NCI-H510A treated with DMSO at 0.1 percent for 48 hours (cell line): Measurements from ENCODE around the gene DGCR2.
"Not testable (repeated sequence)": the region's sequence is repeated elsewhere in the genome, so short reads cannot be mapped to it uniquely, and the experiment has no call there.

Experiments
- DNase-seq: peaks from one replicate; lab custom pipeline; 2025; lab: John Stamatoyannopoulos, UW

Gene DGCR2

GRCh38 chr22:19030226-19030888 is 91.9 kb downstream of the DGCR2 start:
- not testable (repeated sequence) for DNase-seq

- DNase-seq, result not testable (repeated sequence)
Observed at GRCh38 chr22:19029113-19030103, 92.8 kb downstream of the DGCR2 start.

DNA sequence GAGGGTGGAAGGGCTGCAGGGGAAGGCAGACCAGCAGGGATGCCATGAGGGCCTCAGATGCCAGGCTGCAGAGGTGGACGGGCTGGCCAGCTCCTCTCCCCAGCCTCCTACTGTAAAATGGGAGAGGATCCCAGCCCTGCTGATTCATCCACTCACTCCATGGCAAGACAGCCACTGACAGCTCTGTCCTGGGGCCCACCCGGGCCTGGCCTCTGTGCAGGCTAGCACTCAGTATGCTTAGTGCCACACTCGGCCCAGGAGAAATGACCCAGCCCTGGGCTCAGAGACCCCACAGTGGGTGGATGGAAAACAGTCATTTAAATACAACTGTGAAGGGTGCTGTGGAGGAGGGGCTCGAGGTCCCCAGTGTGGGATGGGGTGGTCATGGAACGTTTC is 94.2 kb downstream of the DGCR2 start:
- not testable (repeated sequence) for DNase-seq

DNA sequence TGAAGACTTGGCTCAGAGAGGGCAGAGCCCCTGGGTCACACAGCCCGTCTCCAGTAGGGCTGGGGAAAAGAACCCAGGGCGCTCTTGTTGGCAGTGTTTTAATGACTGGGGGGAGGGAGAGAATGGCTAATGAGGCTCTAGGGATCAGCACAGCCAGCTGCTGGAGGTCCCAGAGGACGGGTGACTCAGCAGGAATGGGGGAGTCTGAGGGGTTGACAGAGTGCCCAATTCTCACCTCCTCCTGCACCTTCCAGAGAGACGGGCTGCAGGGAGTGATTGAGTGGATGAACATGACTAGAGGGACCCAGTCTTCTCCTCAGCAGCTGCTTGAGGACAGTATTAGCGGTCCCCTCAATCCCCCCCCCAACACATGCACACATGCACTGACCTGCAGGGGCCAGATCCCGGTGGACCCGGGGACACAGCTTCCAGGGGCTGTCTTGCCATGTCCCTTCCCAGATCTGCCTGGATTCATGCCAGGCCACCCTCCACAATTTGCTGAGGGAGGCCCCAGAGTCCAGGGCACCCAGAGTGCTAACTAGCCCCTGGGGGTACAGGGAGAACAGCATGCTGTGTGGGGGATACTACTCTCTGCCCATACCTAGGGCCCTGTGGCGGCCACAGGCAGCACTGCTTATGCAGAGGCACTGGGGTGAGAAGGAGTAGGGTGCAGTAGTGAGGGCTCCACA is 94.7 kb downstream of the DGCR2 start:
- not testable (repeated sequence) for DNase-seq

DNA sequence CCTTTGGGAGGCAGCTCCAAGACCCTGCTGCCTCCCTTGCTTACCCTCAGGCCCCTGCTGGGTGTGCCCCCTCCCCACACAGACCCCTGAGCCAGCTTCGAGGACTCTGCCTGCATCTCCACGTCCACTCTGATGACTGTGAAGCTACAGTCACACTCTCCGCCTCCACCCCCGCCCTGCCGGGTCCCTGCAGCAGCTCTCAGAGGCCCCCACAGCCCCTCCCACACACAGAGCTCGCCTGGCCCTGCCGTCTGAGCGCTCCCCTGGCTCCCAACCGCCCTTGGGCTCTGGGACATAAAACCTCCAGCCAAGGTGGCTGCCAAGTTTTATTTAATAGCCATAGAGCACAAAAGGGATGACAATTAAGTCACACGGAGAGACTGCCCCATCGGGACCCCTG is 96.1 kb downstream of the DGCR2 start:
- DNase-seq, result not testable (repeated sequence)

DNA sequence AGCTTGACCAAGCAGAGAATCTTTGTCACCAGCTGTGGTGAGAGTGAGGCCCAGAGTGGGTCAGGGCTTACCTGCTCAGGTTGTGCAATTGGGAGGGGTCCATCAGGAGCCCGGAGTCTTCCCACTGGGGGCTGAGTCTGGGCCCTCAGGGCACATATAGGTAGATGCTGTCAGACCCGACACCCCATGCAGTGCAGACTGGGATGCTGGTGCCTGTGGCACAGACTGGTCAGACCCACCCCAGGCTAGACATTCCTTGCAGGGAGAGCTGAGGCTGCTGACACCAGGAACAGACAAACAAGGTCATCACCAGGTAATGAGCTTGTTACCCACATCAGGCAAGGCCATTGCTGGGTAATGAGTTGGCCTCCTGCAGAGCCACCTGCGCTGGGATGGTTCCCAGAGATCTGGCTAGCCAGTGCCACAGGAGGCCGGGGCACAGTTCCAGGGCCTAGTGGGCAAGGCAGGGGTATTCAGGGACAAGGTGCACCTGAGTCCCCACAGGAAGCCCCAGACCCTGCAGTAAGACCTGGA is 97.2 kb downstream of the DGCR2 start:
- DNase-seq, result not testable (repeated sequence)

GRCh38 chr22:19023931-19024330 is 98.3 kb downstream of the DGCR2 start:
- DNase-seq, result not testable (repeated sequence)

- DNase-seq, result no peak
Observed at GRCh38 chr22:19022755-19023154, 99.5 kb downstream of the DGCR2 start.

GRCh38 chr22:19019679-19020032 is 102.6 kb downstream of the DGCR2 start:
- DNase-seq, result no peak

GRCh38 chr22:19019029-19019678 is 103.1 kb downstream of the DGCR2 start:
- DNase-seq, result no peak

DNA sequence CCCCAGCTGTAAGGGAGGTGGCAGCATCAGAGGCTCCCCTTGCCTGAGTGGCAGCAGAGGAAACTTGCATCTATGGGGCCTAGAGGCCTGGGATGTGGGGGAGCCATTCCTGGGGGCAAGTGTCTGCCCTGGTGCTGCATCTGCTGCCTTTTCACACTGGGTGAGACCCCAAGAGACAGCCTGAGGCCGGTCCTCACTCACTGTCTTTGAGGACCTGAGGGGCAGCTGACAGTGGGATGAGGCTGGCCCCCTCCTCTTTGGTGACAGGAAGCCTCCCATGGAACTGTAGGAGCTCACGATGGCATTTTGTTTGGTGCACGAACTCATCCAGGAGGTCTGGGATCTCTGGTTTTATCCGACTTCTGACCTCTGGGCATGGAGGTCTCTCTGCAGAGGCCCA is 104.0 kb downstream of the DGCR2 start:
- no peak for DNase-seq

GRCh38 chr22:19016081-19016766 is 106.0 kb downstream of the DGCR2 start:
- no peak for DNase-seq

DNA sequence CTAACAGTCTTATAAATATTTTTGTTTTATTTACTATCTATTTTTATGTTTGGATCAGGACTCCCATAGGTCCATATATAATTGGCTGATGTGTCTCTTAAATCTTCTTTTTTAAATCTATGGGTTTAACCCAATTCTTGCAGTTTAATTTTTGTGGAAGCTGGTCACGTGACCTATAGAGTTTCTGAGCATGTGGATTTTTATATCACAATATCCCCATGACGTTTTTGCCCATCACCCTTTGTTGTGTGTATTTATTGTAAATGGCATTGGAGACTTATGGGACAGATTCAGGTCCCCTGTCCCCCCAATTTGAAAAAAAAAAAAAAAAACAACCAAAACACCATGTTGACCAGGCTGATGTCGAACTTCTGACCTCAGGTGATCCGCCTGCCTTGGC is 107.3 kb downstream of the DGCR2 start:
- DNase-seq, result no peak

DNA sequence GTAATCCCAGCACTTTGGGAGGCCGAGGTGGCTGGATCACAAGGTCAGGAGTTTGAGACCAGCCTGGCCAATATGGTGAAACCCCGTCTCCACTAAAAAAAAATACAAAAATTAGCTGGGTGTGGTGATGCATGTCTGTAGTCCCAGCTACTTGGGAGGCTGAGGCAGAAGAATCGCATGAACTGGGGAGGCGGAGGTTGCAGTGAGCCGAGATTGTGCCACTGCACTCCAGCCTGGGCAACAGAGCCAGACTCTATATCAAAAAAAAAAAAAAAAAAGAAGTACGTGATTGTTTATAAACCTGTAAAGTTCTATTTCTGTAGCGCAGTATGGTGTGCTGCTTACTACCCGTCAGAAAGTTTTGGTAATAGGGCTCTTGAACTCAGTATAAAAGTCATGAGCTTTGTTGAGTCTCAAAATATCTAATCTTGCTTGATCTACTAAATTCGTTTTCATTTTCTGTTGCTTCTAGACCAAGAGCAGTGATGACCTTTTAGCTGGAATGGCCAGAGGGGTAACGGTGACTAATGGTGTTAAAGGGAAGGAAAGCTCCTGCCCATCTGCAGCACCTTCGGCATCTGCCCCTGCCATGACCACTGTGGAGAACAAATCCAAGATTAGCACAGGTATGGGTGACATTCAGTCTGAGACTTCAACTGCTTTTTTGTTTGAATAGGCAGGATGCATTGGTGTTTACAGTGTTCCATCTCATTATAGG is 108.2 kb downstream of the DGCR2 start:
- not testable (repeated sequence) for DNase-seq

DNA sequence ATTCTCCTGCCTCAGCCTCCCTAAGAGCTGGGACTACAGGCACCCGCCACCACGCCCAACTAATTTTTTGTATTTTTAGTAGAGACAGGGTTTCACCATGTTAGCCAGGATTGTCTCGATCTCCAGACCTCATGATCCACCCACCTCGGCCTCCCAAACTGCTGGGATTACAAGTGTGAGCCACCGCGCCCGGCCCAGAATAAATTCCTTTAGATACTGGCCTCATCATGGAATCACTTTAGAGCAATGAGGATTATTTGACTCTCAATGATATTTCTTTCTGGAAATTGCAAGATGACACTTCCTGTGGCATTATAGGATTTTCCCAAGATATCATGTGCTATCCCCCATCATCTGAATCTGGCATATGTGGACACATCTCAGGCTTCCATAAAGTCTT is 108.8 kb downstream of the DGCR2 start:
- DNase-seq, result not testable (repeated sequence)

DNA sequence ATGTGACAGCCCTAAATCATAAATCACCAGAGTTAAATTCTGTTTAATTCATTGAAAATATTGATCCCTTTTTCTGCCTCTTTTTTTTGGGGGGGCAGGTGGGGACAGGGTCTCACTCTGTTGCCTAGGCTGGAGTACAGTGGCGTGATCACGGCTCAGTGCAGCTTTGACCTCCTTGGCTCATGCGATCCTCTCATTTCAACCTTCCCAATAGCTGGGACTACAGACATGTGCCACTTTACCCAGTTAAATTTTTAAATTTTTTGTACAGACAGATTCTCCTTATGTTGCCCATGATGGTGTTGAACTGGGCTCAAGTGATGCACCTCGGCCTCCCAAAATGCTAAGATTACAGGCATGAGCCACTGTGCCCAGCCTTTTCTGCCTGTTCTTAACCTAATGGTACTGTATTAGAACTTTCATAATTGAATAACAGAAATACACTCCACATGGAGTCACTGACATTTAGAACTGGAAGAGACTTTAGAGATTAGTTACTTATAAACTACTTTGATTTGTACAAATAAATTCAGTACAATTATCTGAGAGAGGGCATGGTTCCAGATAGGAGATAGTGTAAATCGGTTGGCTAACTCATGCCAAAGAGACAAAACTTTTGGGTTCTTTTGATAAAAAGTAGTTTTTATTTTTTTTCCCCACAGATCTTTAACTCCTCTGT is 109.8 kb downstream of the DGCR2 start:
- DNase-seq, result no peak

GRCh38 chr22:19011611-19012010 is 110.6 kb downstream of the DGCR2 start:
- DNase-seq, result not testable (repeated sequence)

DNA sequence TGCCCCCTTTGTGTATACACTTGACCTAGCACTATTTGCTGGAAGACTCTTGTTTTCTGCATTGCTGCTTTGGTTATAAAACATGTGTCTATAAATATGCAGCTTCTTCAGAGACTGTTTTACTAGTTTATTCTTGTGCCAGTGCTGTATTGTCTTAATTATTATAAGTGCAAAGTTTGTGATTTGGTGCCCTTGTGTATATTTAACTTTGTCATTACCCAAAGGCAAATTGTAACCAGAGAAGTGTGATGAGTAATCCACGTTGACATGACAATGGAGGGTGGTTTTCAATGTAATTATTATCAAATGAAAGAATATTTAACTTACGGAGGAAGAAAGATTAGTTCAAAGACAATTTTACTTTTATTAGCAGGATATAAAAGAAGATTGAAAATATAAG is 111.1 kb downstream of the DGCR2 start:
- DNase-seq, result no peak

DNA sequence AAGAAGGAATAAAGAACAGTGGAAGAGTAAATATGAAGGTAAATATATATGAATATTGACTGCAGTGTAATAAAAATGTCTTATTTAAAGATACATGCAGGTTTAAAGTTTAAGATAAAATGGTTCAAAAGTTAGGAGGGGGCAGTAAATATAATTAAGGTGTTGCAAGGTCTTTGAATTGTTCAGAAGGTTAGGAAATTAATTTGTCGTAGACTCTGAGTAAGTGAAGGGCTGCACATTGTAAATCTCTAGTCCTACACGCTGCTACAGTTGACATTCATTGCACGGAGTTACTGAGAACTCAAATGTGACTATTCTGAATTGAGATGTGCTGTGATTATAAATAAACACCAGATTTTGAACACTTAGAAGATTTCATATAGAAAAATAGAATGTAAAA is 116.3 kb downstream of the DGCR2 start:
- no peak for DNase-seq

- no peak for DNase-seq
Observed at GRCh38 chr22:19004471-19004870, 117.7 kb downstream of the DGCR2 start.
